Adrenal gland (tissue), 12 donors: Measurements from ENCODE around the gene WDR91. TPM values are rescaled to one million over a fixed set of nuclear protein-coding genes. Genes with fewer than 3 reads are reported as not detected.
A peak's percentile ranks its signal among the peaks of the same experiment; 100 is the strongest.

Source experiments
- DNase-seq, 7 donors: peaks; one replicate each; pipeline ENCODE4 v3.0.0-alpha.2; 2019 to 2020
- H3K27ac ChIP-seq, 5 donors: fragments of 200-600 bp; sonication (generic) in 4 of 5; 1 replicate in 3 of 5; 2 replicates in 2 of 5; pipeline versions ENCODE4 v1.5.1 to v1.8.0; 2016 to 2020; ENCODE audit warnings: mild to moderate bottlenecking in 1 of 5
- H3K27me3 ChIP-seq: fragments of 200-600 bp; 2 replicates; pipeline ENCODE4 v1.8.0; 2021
- H3K36me3 ChIP-seq, 2 donors: fragments of 200-600 bp; replicated peaks in 1 of 2; 1 replicate in 1 of 2; 2 replicates in 1 of 2; pipeline versions ENCODE4 v1.5.1 to v1.8.0; 2018 to 2022
- H3K4me1 ChIP-seq, 2 donors: fragments of 200-600 bp; replicated peaks in 1 of 2; 1 replicate in 1 of 2; 2 replicates in 1 of 2; pipeline versions ENCODE4 v1.5.1 to v1.8.0; 2018 to 2021
- H3K4me3 ChIP-seq, 4 donors: fragments of 200-600 bp; sonication (generic) in 3 of 4; one replicate each; pipeline ENCODE4 v1.5.1; 2016 to 2018
- H3K9me3 ChIP-seq, 3 donors: fragments of 200-600 bp; sonication (generic) in 1 of 3; replicated peaks in 1 of 3; 1 replicate in 2 of 3; 2 replicates in 1 of 3; pipeline versions ENCODE4 v1.5.1 to v1.8.0; 2016 to 2021
- POLR2A ChIP-seq, 2 donors: fragments of 450-650 bp; IDR thresholded peaks; one replicate each; pipeline ENCODE4 v1.6.1; 2017; ENCODE audit warnings: antibody characterized with exemption in 2 of 2, mild to moderate bottlenecking in 2 of 2, moderate library complexity in 1 of 2
- WGBS, 4 donors: extraction: QIAGEN DNeasy Blood & Tissue Kit in 2 of 4; methylation state at CpG; one replicate each; pipeline versions ENCODE4 v1.1.5 to v1.1.7; 2013 to 2017; 5-methylcytosine and 5-hydroxymethylcytosine counted together
- intact Hi-C, 2 donors: fragments of 100-400 bp; cut with DNase I; formaldehyde crosslinking; loops; one replicate each; pipeline versions ENCODE4 v1.14.1 to v1.15.0; 2022 to 2023
- polyA plus RNA-seq, 3 donors: library from polyadenylated mRNA; stranded (reverse); fragments of 200-250 nt in 2 of 3; fragments of 350-450 nt in 1 of 3; fragmentation: Illumina TruSeq in 1 of 3; extraction: RNeasy Lipid Tissue Mini Kit (QIAGEN cat#74804) in 1 of 3; gene quantifications; one replicate each; pipeline ENCODE4 v1.2.3, GENCODE V29; 2013 to 2014
- total RNA-seq, 9 donors: library from RNA; depleted of rRNA in 4 of 9; stranded (reverse); fragments of >200 nt in 4 of 9; fragments of 120-200 nt in 1 of 9; fragmentation: NEBNext Ultra II Directional in 1 of 9; extraction: Animal tissue kit (Norgen Biotek cat#: 25700) in 1 of 9; gene quantifications; one replicate each; pipeline versions ENCODE4 v1.1.0 to v1.2.4, GENCODE V29; 2013 to 2023
- TF ChIP-seq, protein P1 (sequence below), 6 experiments: fragments of 450-650 bp in 4 of 6; fragments of 200-600 bp in 2 of 6; sonication (generic) in 1 of 6; IDR thresholded peaks; 1 replicate in 5 of 6; 2 replicates in 1 of 6; pipeline versions ENCODE4 v1.5.1 to v1.8.0; 2016 to 2021; ENCODE audit warnings: antibody characterized with exemption in 6 of 6, mild to moderate bottlenecking in 2 of 6, moderate library complexity in 1 of 6
- donor health status: healthy with polysubstance abuse.
- donor health status: Bipolar disorder and iron deficiency.
- donor health status: DM: yes; HTN: yes; CAD: no.
- donor health status: DM: no; HTN: no; CAD: no.
- donor health status: DM: no; HTN: no; CAD: no.
- donor health status: DM: yes; HTN: yes; CAD: no.

Gene WDR91
- total and polyA plus RNA-seq, 12 donors: 6.8 to 29.6 (median 15.5) TPM

DNA sequence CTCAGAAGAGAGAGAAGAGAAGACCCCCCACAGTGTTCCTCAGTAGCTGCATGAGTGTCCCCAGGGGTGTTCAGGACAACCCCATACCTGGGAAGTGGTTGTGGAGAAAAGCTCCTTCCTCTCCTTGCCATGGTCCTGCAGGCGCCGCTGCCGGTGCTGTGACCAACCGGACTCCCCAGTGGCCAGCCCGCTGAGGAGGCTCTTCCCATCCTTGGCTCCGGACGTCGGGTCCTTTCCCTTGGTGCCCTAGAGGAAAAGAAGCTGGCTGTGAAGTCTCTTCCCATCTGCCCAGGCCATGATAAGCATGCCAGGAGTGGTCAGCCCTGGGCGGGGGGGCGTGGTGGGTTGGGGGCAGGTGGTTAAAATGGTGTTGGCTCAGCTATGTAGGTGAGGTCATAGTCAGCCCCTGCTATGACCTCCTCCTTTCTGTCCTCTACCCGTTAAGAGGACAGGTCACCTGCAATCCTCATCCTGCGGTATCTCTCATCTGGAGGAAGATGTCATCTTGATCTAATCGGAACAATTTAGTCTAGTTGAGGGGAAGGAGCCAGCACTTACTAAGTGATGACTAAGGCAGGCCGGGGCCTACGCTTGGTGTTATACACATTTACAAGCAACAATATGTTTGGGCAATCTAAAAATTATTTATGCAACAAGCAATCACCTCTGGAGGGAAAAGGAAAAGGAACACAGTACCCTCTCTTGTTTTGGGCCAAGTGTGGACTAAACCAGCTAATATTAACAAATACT lies 13.2 kb downstream of the WDR91 start:
- intact Hi-C loops: no loop called here
- Histone ChIP-seq H3K9me3 (no peaks in the 10 kb centered on the region), H3K4me3 (no peak overlapping the region), H3K36me3 (peaks cover 0 to 81% of the 10 kb centered on the region in 2 donors), H3K27me3 (no peaks in the 10 kb centered on the region), H3K27ac (no peak overlapping the region), H3K4me1 (no peaks in the 10 kb centered on the region)
- TF ChIP-seq, protein P1, sequence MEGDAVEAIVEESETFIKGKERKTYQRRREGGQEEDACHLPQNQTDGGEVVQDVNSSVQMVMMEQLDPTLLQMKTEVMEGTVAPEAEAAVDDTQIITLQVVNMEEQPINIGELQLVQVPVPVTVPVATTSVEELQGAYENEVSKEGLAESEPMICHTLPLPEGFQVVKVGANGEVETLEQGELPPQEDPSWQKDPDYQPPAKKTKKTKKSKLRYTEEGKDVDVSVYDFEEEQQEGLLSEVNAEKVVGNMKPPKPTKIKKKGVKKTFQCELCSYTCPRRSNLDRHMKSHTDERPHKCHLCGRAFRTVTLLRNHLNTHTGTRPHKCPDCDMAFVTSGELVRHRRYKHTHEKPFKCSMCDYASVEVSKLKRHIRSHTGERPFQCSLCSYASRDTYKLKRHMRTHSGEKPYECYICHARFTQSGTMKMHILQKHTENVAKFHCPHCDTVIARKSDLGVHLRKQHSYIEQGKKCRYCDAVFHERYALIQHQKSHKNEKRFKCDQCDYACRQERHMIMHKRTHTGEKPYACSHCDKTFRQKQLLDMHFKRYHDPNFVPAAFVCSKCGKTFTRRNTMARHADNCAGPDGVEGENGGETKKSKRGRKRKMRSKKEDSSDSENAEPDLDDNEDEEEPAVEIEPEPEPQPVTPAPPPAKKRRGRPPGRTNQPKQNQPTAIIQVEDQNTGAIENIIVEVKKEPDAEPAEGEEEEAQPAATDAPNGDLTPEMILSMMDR (IDR thresholded peaks at IDR 0.05): no peak
- WGBS, 4 donors: 93 to 96% (median 95%) methylated on average over 15 of the region's 15 CpGs
- DNase-seq: no peak

GRCh38 chr7:135197343-135197742 lies 14.0 kb downstream of the WDR91 start:
- no peaks in the 10 kb centered on the region for H3K9me3 ChIP-seq
- peaks cover 0 to 81% of the 10 kb centered on the region in 2 donors for H3K36me3 ChIP-seq
- intact Hi-C loops: no loop called here
- TF ChIP-seq, protein P1 (IDR thresholded peaks at IDR 0.05): no peak
- TF ChIP-seq POLR2A (IDR thresholded peaks at IDR 0.05): no peak
- WGBS, 4 donors: 71 to 91% (median 86%) methylated on average over 2 of the region's 2 CpGs
- H3K4me3 ChIP-seq: no peak overlapping the region
- H3K4me1 ChIP-seq: no peaks in the 10 kb centered on the region
- H3K27me3 ChIP-seq: no peaks in the 10 kb centered on the region
- no peak overlapping the region for H3K27ac ChIP-seq
- DNase-seq: no peak

- no peak for TF ChIP-seq POLR2A (IDR thresholded peaks at IDR 0.05)
- TF ChIP-seq, protein P1 (IDR thresholded peaks at IDR 0.05): no peak
- Histone ChIP-seq H3K4me1 (no peaks in the 10 kb centered on the region), H3K27ac (no peak overlapping the region), H3K27me3 (no peaks in the 10 kb centered on the region), H3K36me3 (peaks cover 0 to 80% of the 10 kb centered on the region in 2 donors), H3K4me3 (no peak overlapping the region), H3K9me3 (no peaks in the 10 kb centered on the region)
- intact Hi-C loops: no loop called here
- DNase-seq: peak in 1 of 7 donors; percentile 51
- WGBS, 4 donors: 94 to 100% (median 97%) methylated on average over 5 to 14 of the region's 14 CpGs
Observed at GRCh38 chr7:135195968-135196629, 15.2 kb downstream of the WDR91 start.

DNA sequence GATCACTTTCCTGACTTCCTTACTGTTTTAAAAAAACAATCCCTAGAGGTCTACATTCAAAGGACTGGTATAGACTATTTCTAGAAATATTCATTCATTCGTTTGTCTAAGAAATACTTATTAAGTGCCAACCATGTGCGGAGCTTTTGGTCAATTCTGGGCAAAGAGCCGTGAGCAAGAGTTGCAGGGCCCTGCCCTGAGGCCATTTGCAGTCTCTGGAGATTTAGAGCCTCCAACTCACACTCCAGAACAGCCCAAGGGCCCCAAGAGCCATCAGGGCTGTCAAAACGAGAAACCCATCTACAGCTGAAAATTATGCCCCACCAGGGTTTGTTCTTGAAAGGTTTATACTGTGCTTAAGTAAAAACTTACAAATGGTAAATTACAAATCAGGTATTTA lies 16.2 kb downstream of the WDR91 start:
- peaks cover 0 to 3% of the 10 kb centered on the region in 2 donors for H3K4me1 ChIP-seq
- WGBS, 4 donors: 85 to 95% (median 88%) methylated on average over 4 of the region's 4 CpGs
- DNase-seq: no peak
- H3K27me3 ChIP-seq: no peaks in the 10 kb centered on the region
- no peak overlapping the region for H3K27ac ChIP-seq
- no peaks in the 10 kb centered on the region for H3K9me3 ChIP-seq
- peaks cover 0 to 75% of the 10 kb centered on the region in 2 donors for H3K36me3 ChIP-seq
- no peak overlapping the region for H3K4me3 ChIP-seq
- intact Hi-C loops: no loop called here
- TF ChIP-seq, protein P1 (IDR thresholded peaks at IDR 0.05): no peak
- TF ChIP-seq POLR2A (IDR thresholded peaks at IDR 0.05): no peak
